ENCODE data around the gene EGLN2. TPM values are rescaled to one million over a fixed set of nuclear protein-coding genes. Genes with fewer than 3 reads are reported as not detected.
"Not testable (repeated sequence)": the region's sequence is repeated elsewhere in the genome, so short reads cannot be mapped to it uniquely, and the experiment has no call there.

The EGLN2 gene
- total RNA-seq, 1 donor from 2014 or later: 83.4 TPM

GRCh38 chr19:40808497-40808896, 9.5 kb downstream of the EGLN2 start:
- H3K27ac Mint-ChIP-seq: no peak overlapping the region

GRCh38 chr19:40809358-40810086, 10.5 kb downstream of the EGLN2 start:
- Mint-ChIP-seq H3K36me3 (peaks cover 19% of the 10 kb centered on the region), H3K9me3 (no peaks in the 10 kb centered on the region), H3K27ac (peak overlapping the region; percentile 95), H3K4me3 (peak overlapping the region; percentile 76), H3K4me1 (ENCODE audit: unreplicated experiment) (peaks cover 47% of the 10 kb centered on the region), H3K27me3 (peaks cover 3% of the 10 kb centered on the region)
- no peak for TF ChIP-seq CTCF (conservative IDR thresholded peaks at IDR 0.05)
- no peak for DNase-seq (ENCODE audit: extremely low spot score, unreplicated experiment)

More at GRCh38 chr19:40808497-40808896, 9.5 kb downstream of the EGLN2 start:
- Mint-ChIP-seq H3K9me3 (no peaks in the 10 kb centered on the region), H3K4me3 (no peak overlapping the region), H3K36me3 (peaks cover 19% of the 10 kb centered on the region), H3K4me1 (ENCODE audit: unreplicated experiment) (peaks cover 58% of the 10 kb centered on the region), H3K27me3 (no peaks in the 10 kb centered on the region)
- no peak for TF ChIP-seq CTCF (conservative IDR thresholded peaks at IDR 0.05)
- no peak for DNase-seq (ENCODE audit: extremely low spot score, unreplicated experiment)

DNA sequence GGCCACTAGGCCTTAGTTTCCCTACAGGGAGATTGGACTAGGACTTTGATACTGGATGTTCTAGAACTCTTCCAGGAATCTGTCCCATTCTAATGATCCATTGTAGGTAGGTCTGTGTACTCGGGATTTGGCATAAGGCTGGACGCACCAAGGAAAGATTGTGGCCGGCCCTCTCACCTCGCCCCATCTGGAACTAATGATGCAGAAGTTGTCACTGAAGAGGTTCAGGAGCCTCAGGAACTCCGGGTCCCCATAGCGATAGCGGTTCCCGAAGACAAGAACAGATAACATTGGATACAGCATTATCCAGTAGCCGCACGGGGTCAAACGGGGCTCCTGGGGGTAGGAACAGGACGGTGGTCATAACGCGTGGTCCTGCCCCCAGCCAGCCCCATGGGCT, 11.2 kb downstream of the EGLN2 start:
- Mint-ChIP-seq H3K27ac (peak overlapping the region; percentile 95), H3K36me3 (peaks cover 15% of the 10 kb centered on the region), H3K4me3 (peak overlapping the region; percentile 76), H3K9me3 (no peaks in the 10 kb centered on the region), H3K27me3 (peaks cover 8% of the 10 kb centered on the region), H3K4me1 (ENCODE audit: unreplicated experiment) (peaks cover 46% of the 10 kb centered on the region)
- no peak for TF ChIP-seq CTCF (conservative IDR thresholded peaks at IDR 0.05)
- no peak for DNase-seq (ENCODE audit: extremely low spot score, unreplicated experiment)

DNA sequence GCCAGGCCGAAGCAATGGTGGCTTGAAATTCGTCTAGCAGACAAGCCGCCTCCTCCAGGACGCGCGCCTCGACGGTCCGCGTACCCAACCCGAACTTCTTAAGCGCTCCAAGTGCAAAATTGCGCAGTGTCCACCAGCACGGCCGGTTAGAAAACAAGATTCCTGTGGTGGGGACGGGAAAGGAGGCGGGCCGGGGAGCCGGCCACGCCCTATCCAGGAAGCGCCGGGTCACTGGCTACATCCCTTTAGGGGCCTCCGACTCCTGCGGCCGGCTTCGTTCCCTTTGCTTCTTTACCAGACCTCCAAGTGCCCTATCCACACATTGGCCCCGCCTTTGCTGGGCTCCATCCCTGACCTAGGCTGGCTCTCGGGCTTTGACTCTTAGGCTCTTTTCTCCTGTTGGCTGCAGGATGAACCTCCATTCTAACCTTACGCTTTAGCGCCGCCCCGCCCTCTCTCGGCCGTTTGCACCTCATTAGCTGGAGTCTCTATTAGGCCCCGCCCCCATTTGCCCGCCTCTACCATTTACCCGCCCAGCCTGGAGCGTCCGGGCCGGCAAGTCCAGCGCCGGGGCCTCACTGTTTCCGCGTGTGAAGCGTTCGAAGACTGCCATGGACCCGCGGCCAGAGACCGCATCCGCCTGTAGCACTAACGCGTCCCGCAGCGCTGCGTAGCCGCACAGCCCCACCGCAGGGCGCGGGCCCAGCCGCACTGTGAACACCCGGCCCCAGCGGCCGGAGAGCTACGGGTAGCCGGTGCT, 11.8 kb downstream of the EGLN2 start:
- Mint-ChIP-seq H3K36me3 (peaks cover 15% of the 10 kb centered on the region), H3K4me3 (peak overlapping the region; percentile 96), H3K27me3 (peaks cover 12% of the 10 kb centered on the region), H3K27ac (peak overlapping the region; percentile 95), H3K4me1 (ENCODE audit: unreplicated experiment) (peaks cover 47% of the 10 kb centered on the region)
- not testable (repeated sequence) for H3K9me3 Mint-ChIP-seq; DNase-seq (ENCODE audit: extremely low spot score, unreplicated experiment)
- TF ChIP-seq CTCF (conservative IDR thresholded peaks at IDR 0.05): peak; percentile 33

- no peak for DNase-seq (ENCODE audit: extremely low spot score, unreplicated experiment)
- TF ChIP-seq CTCF (conservative IDR thresholded peaks at IDR 0.05): no peak
- H3K4me3 Mint-ChIP-seq: peak overlapping the region; percentile 96
- peaks cover 40% of the 10 kb centered on the region for H3K4me1 Mint-ChIP-seq (ENCODE audit: unreplicated experiment)
- H3K36me3 Mint-ChIP-seq: peaks cover 13% of the 10 kb centered on the region
- H3K27ac Mint-ChIP-seq: peak overlapping the region; percentile 95
- no peaks in the 10 kb centered on the region for H3K9me3 Mint-ChIP-seq
- peaks cover 15% of the 10 kb centered on the region for H3K27me3 Mint-ChIP-seq
Observed at GRCh38 chr19:40811478-40812341, 12.7 kb downstream of the EGLN2 start.

GRCh38 chr19:40812571-40812970, 13.6 kb downstream of the EGLN2 start:
- Mint-ChIP-seq H3K27ac (peak overlapping the region; percentile 95), H3K27me3 (peaks cover 15% of the 10 kb centered on the region), H3K4me3 (peak overlapping the region; percentile 96), H3K4me1 (ENCODE audit: unreplicated experiment) (peaks cover 32% of the 10 kb centered on the region)
- not testable (repeated sequence) for H3K9me3 Mint-ChIP-seq; DNase-seq (ENCODE audit: extremely low spot score, unreplicated experiment); H3K36me3 Mint-ChIP-seq

All from type B pancreatic cell (in vitro differentiated cells).